Mucosa of descending colon (tissue), 3 donors: ENCODE data around the gene AQR. TPM values are rescaled to one million over a fixed set of nuclear protein-coding genes. Genes with fewer than 3 reads are reported as not detected.
"Not testable (repeated sequence)": the region's sequence is repeated elsewhere in the genome, so short reads cannot be mapped to it uniquely, and the experiment has no call there.

Source experiments
- ATAC-seq: fragments of 200-7000 bp; cut with Tn5 transposase; one replicate; pipeline ENCODE4 v1.9.1; 2020; ENCODE audit warnings: mild to moderate bottlenecking, moderate library complexity
- DNase-seq, 3 donors: peaks; one replicate each; pipeline ENCODE4 v3.0.0-alpha.2; 2020
- H3K36me3 ChIP-seq: fragments of 200-600 bp; one replicate; pipeline ENCODE4 v1.8.0; 2021; ENCODE audit warnings: low read depth, mild to moderate bottlenecking
- H3K4me1 ChIP-seq: fragments of 200-600 bp; one replicate; pipeline ENCODE4 v1.8.0; 2021; ENCODE audit warnings: low read depth, mild to moderate bottlenecking
- H3K4me3 ChIP-seq: fragments of 200-600 bp; one replicate; pipeline ENCODE4 v1.8.0; 2021; ENCODE audit warnings: mild to moderate bottlenecking
- H3K9me3 ChIP-seq: fragments of 200-600 bp; one replicate; pipeline ENCODE4 v1.8.0; 2021; ENCODE audit warnings: mild to moderate bottlenecking
- intact Hi-C, 2 donors: fragments of 100-400 bp; cut with DNase I in 1 of 2; cut with micrococcal nuclease in 1 of 2; formaldehyde crosslinking; loops; one replicate each; pipeline versions ENCODE4 v1.11.0 to v1.11.1; 2022; cut with DNase I, micrococcal nuclease
- total RNA-seq, 3 donors: library from RNA; stranded (reverse); fragmentation: NEBNext Ultra II Directional in 2 of 3; extraction: Animal tissue kit (Norgen Biotek cat#: 25700) in 2 of 3; gene quantifications; one replicate each; pipeline versions ENCODE4 v1.2.1 to v1.2.4, GENCODE V29; 2021 to 2023
- TF ChIP-seq, protein P1 (sequence below): fragments of 200-600 bp; IDR thresholded peaks from one replicate; pipeline ENCODE4 v1.8.0; 2022; ENCODE audit warnings: antibody characterized with exemption, mild to moderate bottlenecking
- donor health status: DM: no; HTN: no; CAD: no; lungs with moderate emphysema.
- donor health status: DM: no; HTN: no; CAD: no.
- donor health status: DM: no; HTN: yes; CAD: no.

AQR gene
- total RNA-seq, 3 donors from 2014 or later: 25.1 to 26.6 (median 26.4) TPM

DNA sequence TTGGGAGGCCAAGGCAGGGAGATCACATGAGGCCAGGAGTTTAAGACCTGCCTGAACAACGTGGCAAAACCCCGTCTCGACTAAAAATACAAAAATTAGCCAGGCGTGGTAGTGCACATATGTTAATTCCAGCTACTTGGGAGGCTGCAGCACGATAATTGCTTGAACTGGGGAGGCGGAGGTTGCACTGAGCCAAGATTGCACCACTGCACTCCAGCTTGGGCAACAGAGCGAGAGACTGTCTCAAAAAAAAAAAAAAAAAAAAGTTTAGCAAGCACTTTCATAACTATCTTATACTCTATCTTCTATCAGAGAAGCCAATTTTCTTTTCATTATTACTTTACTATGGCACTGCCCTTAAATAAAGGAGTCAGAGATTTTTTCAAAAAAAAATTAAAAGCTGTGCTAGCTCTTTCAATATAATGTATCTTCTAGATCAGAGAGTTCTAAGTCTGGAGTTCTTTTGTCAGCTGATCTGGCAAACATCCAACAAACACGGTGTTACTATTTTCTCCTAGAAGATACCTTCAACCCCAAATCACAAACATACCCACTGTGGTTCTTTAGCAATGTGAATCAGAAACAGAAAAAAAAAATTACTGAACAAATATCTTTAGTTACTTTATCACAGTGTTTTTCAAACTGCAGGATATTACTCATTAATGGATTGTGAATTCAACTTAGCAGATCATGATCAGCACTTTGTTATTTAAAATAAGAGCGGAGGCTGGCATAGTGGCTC is 15.5 kb upstream of the AQR start:
- no peaks in the 10 kb centered on the region for H3K9me3 ChIP-seq
- no peak overlapping the region for H3K4me3 ChIP-seq
- intact Hi-C loops: no loop called here
- no peak for DNase-seq
- no peak for ATAC-seq
- no peaks in the 10 kb centered on the region for H3K36me3 ChIP-seq
- peaks cover 11% of the 10 kb centered on the region for H3K4me1 ChIP-seq
- TF ChIP-seq, protein P1, sequence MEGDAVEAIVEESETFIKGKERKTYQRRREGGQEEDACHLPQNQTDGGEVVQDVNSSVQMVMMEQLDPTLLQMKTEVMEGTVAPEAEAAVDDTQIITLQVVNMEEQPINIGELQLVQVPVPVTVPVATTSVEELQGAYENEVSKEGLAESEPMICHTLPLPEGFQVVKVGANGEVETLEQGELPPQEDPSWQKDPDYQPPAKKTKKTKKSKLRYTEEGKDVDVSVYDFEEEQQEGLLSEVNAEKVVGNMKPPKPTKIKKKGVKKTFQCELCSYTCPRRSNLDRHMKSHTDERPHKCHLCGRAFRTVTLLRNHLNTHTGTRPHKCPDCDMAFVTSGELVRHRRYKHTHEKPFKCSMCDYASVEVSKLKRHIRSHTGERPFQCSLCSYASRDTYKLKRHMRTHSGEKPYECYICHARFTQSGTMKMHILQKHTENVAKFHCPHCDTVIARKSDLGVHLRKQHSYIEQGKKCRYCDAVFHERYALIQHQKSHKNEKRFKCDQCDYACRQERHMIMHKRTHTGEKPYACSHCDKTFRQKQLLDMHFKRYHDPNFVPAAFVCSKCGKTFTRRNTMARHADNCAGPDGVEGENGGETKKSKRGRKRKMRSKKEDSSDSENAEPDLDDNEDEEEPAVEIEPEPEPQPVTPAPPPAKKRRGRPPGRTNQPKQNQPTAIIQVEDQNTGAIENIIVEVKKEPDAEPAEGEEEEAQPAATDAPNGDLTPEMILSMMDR: no peak

DNA sequence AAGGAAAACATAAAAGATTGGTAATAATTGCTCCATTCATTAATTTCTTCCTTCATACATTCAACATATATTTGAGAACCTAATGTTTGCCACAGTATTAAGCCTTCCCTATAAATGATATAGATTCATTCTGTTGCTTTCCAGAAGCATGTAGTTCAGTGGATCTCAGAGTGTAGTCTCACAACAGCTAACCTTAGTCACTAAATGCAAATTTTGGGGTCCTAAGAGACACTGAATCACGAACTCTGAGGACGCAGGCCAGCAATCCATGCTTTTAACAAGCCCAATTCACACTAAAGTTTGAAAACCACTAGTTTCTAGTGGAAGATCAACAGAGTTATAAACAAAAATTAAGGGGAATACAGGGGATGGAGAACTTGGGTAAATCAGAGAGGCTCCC is 7.2 kb upstream of the AQR start:
- DNase-seq (no peak), ATAC-seq (no peak)
- H3K4me3 ChIP-seq: no peak overlapping the region
- TF ChIP-seq, protein P1: no peak
- H3K36me3 ChIP-seq: no peaks in the 10 kb centered on the region
- intact Hi-C loops: no loop called here
- no peaks in the 10 kb centered on the region for H3K9me3 ChIP-seq
- H3K4me1 ChIP-seq: no peaks in the 10 kb centered on the region

DNA sequence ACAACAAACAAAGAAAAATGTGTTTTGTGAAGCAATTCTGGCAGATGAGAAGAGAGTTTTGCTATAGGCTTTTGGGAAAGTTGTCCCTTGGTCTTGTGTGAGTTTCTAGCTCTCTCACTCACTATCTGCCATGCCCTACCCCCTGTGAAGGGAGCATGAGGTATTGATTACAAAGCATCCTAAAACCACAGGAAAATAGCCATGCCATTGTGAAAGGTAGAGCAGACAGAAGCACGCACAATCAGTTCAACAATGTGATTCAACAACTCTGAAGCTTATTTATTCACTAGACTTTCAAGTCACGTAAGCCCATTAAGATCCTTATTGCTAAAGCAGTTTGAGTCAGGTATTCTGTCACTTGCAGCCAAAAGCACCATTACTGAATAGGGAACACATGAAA is 6.5 kb upstream of the AQR start:
- H3K36me3 ChIP-seq: no peaks in the 10 kb centered on the region
- intact Hi-C loops: no loop called here
- H3K4me1 ChIP-seq: no peaks in the 10 kb centered on the region
- DNase-seq (no peak), ATAC-seq (no peak)
- TF ChIP-seq, protein P1: no peak
- H3K4me3 ChIP-seq: no peak overlapping the region
- H3K9me3 ChIP-seq: no peaks in the 10 kb centered on the region

DNA sequence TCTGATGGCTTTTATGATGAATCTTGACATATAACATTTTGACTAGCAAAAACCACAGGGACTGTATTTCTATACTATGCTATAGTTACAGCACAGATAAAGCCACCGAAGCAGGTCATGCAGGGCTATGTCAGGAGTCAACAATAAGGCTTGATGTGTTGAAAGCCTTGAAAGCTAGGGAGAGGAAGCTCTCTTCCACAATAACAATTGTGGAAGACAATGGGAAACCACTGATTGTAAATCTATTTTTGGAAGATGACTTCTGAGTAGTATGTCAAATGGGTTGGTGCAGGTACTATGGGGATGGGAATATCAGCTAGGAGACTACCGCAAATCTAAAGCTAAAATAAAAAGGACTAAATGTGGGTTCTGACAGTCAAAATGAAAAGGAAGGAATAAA is 4.0 kb upstream of the AQR start:
- no peak for ATAC-seq
- peaks cover 5% of the 10 kb centered on the region for H3K4me1 ChIP-seq
- H3K9me3 ChIP-seq: no peaks in the 10 kb centered on the region
- no peaks in the 10 kb centered on the region for H3K36me3 ChIP-seq
- DNase-seq: no peak
- TF ChIP-seq, protein P1: no peak
- intact Hi-C loops: no loop called here
- H3K4me3 ChIP-seq: no peak overlapping the region

DNA sequence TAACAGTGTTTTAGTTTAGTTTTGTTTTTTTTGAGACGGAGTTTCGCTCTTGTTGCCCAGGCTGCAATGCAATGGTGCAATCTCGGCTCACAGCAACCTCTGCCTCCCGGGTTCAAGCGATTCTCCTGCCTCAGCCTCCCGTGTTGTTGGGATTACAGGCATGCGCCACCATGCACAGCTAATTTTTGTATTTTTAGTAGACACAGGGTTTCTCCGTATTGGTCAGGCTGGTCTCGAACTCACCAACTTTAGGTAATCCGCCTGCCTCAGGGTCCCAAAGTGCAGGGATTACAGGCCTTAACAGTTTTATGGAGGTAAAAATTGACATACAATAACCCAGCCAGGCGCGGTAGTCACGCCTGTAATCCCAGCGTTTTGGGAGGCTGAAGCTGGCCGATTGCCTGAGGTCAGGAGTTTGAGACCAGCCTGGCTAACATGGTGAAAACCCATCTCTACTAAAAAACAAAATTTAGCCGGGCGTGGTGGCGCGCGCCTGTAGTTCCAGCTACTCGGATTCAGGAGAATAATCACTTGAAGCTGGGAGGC is 629 bp upstream of the AQR start:
- H3K4me3 ChIP-seq: peak overlapping the region; percentile 72
- H3K4me1 ChIP-seq: peaks cover 13% of the 10 kb centered on the region
- intact Hi-C loops, DNase-seq, H3K36me3 ChIP-seq, ATAC-seq, H3K9me3 ChIP-seq: not testable (repeated sequence)

DNA sequence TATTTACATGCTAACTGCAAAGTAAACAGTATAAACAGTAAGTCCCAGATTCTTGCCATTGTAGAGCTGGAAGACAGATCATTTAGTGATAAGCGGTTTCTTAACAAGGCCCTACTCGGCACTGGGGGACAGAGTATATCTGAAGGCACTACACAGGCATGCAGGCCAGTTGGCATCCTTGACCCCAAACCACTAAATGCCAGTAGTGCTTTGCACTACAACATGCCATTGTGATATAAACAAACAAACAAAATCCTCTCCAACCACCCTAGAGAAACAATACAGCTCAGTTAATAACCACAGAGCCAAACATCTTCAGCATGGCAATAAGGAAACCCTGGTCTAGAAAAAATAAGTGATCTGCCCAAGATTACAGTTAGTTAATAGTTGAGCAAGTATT is 5.3 kb downstream of the AQR start:
- Histone ChIP-seq H3K36me3 (no peaks in the 10 kb centered on the region), H3K4me3 (no peak overlapping the region), H3K9me3 (no peaks in the 10 kb centered on the region), H3K4me1 (peaks cover 13% of the 10 kb centered on the region)
- ATAC-seq (no peak), DNase-seq (no peak)
- intact Hi-C loops: no loop called here
- TF ChIP-seq, protein P1: no peak
